Measurements from ENCODE around the gene BFSP2. TPM values are rescaled to one million over a fixed set of nuclear protein-coding genes. Genes with fewer than 3 reads are reported as not detected.

BFSP2 gene
- total RNA-seq, 1 donor from 2014 or later = not detected

DNA sequence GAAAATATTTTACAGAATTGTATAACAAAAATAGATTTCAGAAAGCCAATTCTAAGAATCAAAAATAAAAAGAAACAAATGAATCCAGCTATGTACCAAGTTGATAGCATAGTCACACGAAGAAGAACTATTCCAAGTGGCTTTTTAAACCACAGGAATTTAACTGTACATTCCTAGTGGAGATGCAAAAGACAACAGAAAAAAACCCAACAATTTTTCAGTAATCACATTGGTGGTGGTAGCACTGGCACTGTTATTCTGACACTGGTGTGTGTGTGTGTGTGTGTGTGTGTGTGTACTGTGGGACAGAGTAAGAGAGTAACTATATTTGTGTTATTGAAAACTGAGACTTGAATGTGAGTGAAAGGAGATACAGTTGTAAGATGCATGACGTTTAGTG lies 9.1 kb downstream of the BFSP2 start:
- H3K4me3 Mint-ChIP-seq (ENCODE audit: unreplicated experiment) = no peak overlapping the region
- peaks cover 11% of the 10 kb centered on the region for H3K4me1 Mint-ChIP-seq (ENCODE audit: low read depth, unreplicated experiment)
- no peak overlapping the region for H3K27ac Mint-ChIP-seq (ENCODE audit: unreplicated experiment)
- no peak for TF ChIP-seq CTCF (IDR thresholded peaks at IDR 0.05; ENCODE audit: partially characterized antibody, unreplicated experiment)
- no peaks in the 10 kb centered on the region for H3K9me3 Mint-ChIP-seq (ENCODE audit: unreplicated experiment)
- DNase-seq = no peak
- H3K36me3 Mint-ChIP-seq (ENCODE audit: unreplicated experiment) = no peaks in the 10 kb centered on the region
- no peaks in the 10 kb centered on the region for H3K27me3 Mint-ChIP-seq (ENCODE audit: unreplicated experiment)

DNA sequence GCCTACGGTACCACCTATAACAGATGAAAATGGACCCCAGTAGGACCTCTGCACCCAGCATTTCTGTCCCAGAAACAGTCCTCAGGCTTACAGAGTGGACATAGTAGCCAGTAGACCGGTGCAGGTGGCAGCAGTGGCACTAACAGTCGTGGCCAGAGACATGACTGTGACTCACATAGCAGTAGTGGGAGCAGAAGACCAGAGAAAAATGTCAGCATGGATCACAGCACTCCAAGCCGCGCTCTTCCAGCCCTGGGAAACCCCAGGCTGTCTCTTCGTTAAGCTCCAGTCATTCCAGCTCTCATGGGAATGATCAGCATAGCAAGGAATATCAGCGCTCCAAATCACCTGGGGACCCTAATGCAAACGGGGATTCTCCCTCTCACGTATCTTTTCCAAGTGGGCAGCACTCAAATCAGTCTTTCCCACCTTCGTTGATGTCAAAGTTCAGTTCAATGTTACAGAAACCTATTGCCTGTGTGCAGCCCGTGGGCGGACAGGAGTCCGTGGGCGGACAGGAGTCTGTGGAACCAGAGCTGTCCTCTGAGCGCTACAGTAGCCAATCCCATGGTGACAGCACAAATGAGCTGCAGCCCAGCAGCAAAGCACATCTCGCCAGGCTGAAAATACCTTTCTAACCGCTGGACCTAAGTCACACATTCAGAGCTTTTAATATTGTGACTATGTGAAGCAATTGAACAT lies 10.5 kb downstream of the BFSP2 start:
- DNase-seq = no peak
- H3K9me3 Mint-ChIP-seq (ENCODE audit: unreplicated experiment) = no peaks in the 10 kb centered on the region
- H3K27me3 Mint-ChIP-seq (ENCODE audit: unreplicated experiment) = no peaks in the 10 kb centered on the region
- no peaks in the 10 kb centered on the region for H3K36me3 Mint-ChIP-seq (ENCODE audit: unreplicated experiment)
- no peak overlapping the region for H3K4me3 Mint-ChIP-seq (ENCODE audit: unreplicated experiment)
- no peak for TF ChIP-seq CTCF (IDR thresholded peaks at IDR 0.05; ENCODE audit: partially characterized antibody, unreplicated experiment)
- H3K27ac Mint-ChIP-seq (ENCODE audit: unreplicated experiment) = no peak overlapping the region
- peaks cover 5% of the 10 kb centered on the region for H3K4me1 Mint-ChIP-seq (ENCODE audit: low read depth, unreplicated experiment)

DNA sequence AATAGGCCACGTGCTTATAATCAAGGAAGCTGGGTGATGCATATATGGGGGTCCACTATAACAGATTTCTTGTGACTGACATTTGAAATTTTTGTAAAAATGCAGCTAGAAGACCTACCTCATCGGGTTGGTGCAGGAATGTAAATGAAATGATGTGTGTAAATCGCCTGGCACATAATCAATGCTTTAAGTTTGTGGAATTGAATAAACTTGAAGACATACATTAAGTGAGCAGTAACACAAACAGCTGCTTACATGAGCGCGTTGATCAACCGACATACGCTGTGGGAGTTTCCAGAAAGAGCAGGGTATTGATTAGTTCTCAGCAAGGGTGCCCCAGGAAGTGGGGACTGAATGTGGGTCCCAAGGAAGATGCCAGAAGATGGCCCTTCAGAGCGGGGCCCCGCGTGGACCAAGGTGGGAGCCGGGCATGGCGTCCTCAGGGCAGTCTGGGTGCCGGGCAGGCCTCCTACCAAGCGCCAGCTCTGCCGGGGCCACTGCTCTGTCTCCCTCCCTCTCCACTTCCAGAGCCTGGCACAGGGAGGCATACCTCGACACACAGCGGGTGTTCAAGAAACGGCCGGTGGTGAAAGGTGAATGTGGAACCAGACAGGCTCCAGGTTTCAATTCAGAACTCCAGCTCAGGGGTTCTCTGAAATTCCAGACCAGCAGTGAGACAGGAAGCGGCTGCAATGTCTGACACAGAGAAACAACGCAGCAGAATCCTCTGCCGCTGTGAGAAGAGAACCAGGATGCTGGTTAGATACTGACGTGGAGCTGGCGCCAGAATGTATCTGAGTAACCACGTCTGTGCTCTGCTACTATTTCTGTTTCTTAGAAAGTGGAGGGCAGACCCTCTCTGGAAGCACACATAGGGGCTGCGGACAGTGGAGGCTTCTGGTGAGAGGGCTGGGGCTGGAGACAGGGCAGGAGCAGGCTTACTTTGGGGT lies 12.6 kb downstream of the BFSP2 start:
- no peaks in the 10 kb centered on the region for H3K36me3 Mint-ChIP-seq (ENCODE audit: unreplicated experiment)
- TF ChIP-seq CTCF (IDR thresholded peaks at IDR 0.05; ENCODE audit: partially characterized antibody, unreplicated experiment) = no peak
- H3K9me3 Mint-ChIP-seq (ENCODE audit: unreplicated experiment) = no peaks in the 10 kb centered on the region

DNA sequence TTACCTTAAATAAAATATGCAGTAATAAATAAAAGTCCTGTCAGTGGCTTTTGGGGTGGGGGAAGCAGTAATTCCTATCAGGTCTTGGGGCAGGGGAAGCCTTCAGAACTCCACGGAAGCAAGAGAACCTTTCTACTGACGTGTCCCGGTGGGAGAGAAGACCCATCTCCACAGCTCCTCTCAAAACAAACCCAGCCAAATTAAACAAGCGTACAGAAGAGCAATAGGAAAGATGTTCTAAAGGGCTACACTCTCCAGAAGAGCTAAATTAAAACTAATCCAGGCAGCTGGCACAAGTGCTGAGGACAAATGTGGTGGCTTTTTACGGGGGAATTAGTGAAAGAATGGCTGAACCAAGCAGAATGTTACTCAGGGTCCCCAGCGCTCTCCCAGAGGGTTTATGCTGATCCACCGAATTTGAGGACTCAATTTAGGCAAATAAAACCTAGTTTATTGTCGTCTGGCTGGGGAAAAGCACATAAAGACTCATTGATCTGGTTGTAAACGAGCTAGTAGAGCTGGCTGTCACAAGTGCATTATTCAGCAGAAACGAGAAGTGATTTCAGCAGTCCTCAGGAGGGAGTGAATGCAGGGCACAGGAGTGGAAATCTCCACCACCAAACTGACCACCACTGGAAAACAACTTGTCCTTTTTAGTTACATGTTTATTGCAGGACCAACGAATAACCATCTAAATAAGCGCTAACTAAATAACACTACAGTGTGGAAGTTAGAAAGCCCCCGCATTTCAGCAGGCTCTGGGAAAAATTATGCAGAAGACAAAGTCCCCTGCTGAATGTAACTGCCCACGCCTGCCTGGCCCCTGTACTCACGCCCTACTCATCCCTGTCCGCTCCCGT lies 13.5 kb downstream of the BFSP2 start:
- H3K4me3 Mint-ChIP-seq (ENCODE audit: unreplicated experiment) = no peak overlapping the region
- no peak for DNase-seq
- H3K9me3 Mint-ChIP-seq (ENCODE audit: unreplicated experiment) = no peaks in the 10 kb centered on the region
- H3K27me3 Mint-ChIP-seq (ENCODE audit: unreplicated experiment) = peaks cover 2% of the 10 kb centered on the region
- H3K36me3 Mint-ChIP-seq (ENCODE audit: unreplicated experiment) = no peaks in the 10 kb centered on the region
- TF ChIP-seq CTCF (IDR thresholded peaks at IDR 0.05; ENCODE audit: partially characterized antibody, unreplicated experiment) = no peak
- peaks cover 4% of the 10 kb centered on the region for H3K4me1 Mint-ChIP-seq (ENCODE audit: low read depth, unreplicated experiment)
- no peak overlapping the region for H3K27ac Mint-ChIP-seq (ENCODE audit: unreplicated experiment)

More for the DNA sequence above, 12.6 kb downstream of the BFSP2 start:
- Mint-ChIP-seq H3K27ac (ENCODE audit: unreplicated experiment) (no peak overlapping the region), H3K4me1 (ENCODE audit: low read depth, unreplicated experiment) (peaks cover 4% of the 10 kb centered on the region), H3K4me3 (ENCODE audit: unreplicated experiment) (no peak overlapping the region), H3K27me3 (ENCODE audit: unreplicated experiment) (peaks cover 2% of the 10 kb centered on the region)
- DNase-seq = no peak

Measured in glutamatergic neuron (in vitro differentiated cells).